Measurements from ENCODE around the gene USP32.
A peak's percentile ranks its signal among the peaks of the same experiment; 100 is the strongest.
"Not testable (repeated sequence)": the region's sequence is repeated elsewhere in the genome, so short reads cannot be mapped to it uniquely, and the experiment has no call there.

Gene USP32

GRCh38 chr17:60392042-60392844 lies at the start of gene USP32:
Gene USP32 (minus strand): TSS chr17:60392133. CDS start chr17:60391939, 194 bp downstream.
- no peaks in the 10 kb centered on the region for H3K27me3 ChIP-seq (ENCODE audit: control insufficient read depth, insufficient read depth, low read length)
- H3K4me1 ChIP-seq (ENCODE audit: control insufficient read depth, insufficient read depth, low read length) = peaks cover 29% of the 10 kb centered on the region
- H3K9ac ChIP-seq (ENCODE audit: low read length) = peak within 1 kb of the TSS; percentile 88

DNA sequence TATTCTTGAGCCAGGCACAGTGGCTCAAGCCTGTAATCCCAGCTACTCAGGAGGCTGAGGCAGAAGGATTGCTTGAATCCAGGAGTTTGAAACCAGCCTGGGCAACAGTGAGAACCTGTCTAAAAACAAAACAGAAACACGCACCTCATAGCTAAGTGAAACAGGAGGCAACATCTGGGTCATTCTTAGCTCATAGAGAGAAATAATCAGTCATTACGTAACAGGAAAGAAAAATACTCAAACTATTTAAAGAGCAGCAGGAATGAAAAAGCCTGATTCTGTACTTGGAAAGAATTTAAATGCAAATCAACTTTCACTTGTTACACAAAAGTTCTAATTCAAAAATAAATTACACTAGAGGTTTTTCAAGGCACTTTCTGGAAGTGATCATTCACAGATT lies 47.6 kb upstream of the USP32 start:
- peaks cover 4% of the 10 kb centered on the region for H3K27me3 ChIP-seq (ENCODE audit: control insufficient read depth, insufficient read depth, low read length)
- no peak overlapping the region for H3K4me3 ChIP-seq (ENCODE audit: low read length)
- no peaks in the 10 kb centered on the region for H3K36me3 ChIP-seq (ENCODE audit: control insufficient read depth, insufficient read depth, low read length)
- no peaks in the 10 kb centered on the region for H3K4me1 ChIP-seq (ENCODE audit: control insufficient read depth, insufficient read depth, low read length)
- H3K9me3 ChIP-seq (ENCODE audit: control insufficient read depth, low read length) = no peaks in the 10 kb centered on the region
- H3K9ac ChIP-seq (ENCODE audit: low read length) = no peak overlapping the region

More at GRCh38 chr17:60392042-60392844, at the start of gene USP32:
- H3K9me3 ChIP-seq (ENCODE audit: control insufficient read depth, low read length) = no peaks in the 10 kb centered on the region
- peak within 1 kb of the TSS; percentile 58 for H3K4me3 ChIP-seq (ENCODE audit: low read length)
- H3K36me3 ChIP-seq (ENCODE audit: control insufficient read depth, insufficient read depth, low read length) = no peaks in the 10 kb centered on the region

- no peaks in the 10 kb centered on the region for H3K9me3 ChIP-seq (ENCODE audit: control insufficient read depth, low read length)
- peaks cover 4% of the 10 kb centered on the region for H3K27me3 ChIP-seq (ENCODE audit: control insufficient read depth, insufficient read depth, low read length)
- no peak overlapping the region for H3K4me3 ChIP-seq (ENCODE audit: low read length)
- no peaks in the 10 kb centered on the region for H3K4me1 ChIP-seq (ENCODE audit: control insufficient read depth, insufficient read depth, low read length)
- H3K9ac ChIP-seq (ENCODE audit: low read length) = no peak overlapping the region
- H3K36me3 ChIP-seq (ENCODE audit: control insufficient read depth, insufficient read depth, low read length) = no peaks in the 10 kb centered on the region
Observed at GRCh38 chr17:60436676-60437075, 44.7 kb upstream of the USP32 start.

DNA sequence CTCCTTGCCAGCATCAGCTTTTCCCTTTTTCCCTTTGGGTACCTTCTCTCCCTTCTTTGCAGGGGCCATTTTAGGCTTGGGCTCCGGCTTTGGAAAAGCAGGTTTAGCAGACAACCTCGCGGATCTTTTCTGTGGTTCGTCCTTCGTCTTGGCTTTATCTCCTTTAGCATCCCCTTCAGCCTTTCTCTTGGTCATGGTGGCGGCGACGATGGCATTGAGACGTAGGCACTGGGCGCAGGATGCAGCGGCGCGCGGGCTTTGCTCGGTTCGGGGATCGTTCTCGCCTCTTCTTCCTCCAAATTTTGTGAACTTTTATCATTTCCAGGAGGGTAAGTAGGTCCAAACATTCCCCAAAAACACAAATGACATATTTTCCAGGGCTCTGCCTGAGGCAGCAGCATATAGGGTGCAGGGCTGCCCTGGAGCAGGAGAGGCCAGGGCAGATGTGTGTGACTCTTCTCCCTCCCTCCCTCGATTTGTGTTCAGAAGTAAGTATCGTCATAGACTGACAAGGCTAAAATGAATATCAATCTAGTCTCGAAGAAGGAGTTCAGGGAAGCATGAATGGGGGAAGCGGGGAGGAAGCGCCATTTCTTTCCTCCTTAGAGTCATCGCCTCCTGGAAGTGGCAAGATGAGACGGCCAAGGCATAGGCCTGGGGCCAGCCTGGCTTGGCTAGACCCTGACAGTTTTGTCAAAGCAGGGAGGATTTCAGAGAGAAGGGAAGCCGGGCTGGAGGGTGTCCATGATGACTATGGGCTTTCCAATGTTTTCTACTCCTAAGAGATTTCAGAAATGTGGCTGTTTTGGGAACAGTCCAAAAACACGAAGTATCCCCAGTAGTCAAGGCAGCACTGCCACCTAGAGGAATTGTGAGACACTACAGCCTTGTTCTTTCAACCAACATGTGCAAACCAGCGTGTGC lies 43.6 kb upstream of the USP32 start:
- H3K4me3 ChIP-seq (ENCODE audit: low read length) = no peak overlapping the region
- no peaks in the 10 kb centered on the region for H3K4me1 ChIP-seq (ENCODE audit: control insufficient read depth, insufficient read depth, low read length)
- H3K9ac ChIP-seq (ENCODE audit: low read length) = peak overlapping the region; percentile 33
- H3K36me3 ChIP-seq (ENCODE audit: control insufficient read depth, insufficient read depth, low read length) = no peaks in the 10 kb centered on the region
- no peaks in the 10 kb centered on the region for H3K9me3 ChIP-seq (ENCODE audit: control insufficient read depth, low read length)
- peaks cover 4% of the 10 kb centered on the region for H3K27me3 ChIP-seq (ENCODE audit: control insufficient read depth, insufficient read depth, low read length)

DNA sequence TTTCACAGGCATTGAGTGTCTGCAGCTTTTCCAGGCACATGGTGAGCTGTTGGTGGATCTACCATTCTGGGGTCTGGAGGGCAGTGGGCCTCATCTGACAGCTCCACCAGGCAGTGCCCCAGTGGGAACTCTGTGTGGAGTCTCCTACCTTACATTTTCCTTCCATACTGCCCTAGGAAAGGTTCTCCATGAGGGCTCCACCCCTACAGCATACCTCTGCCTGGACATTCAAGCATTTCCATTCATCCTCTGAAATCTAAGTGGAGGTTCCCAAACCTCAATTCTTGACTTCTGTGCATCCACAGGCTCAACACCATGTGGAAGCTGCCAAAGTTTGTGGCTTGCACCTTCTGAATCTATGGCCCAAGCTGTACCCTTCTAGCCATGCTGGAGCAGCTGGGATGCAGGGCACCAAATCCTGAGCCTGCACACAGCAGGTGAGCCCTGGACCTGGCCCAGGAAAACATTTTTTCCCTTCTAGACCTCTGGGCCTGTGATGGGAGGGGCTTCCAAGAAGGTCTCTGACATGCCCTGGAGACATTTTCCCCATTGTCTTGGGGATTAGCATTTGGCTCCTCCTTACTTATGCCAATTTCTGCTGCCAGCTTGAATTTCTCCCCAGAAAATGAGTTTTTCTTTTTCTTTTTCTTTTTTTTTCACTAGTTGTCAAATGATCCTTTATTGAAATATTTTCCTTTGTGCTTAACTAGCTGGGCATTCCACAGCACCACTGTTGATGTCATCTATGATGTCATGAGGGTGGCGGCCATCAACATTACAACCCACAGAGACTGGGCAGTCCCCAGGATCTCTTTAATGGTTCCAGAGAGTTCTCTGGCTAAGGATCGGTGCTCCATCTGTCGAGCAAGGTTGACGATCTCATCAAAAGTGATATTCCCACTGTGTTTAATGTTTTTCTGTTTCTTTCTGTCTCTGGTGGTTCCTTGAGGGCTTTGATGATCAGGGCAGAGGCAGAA lies 41.4 kb upstream of the USP32 start:
- H3K27me3 ChIP-seq (ENCODE audit: control insufficient read depth, insufficient read depth, low read length); H3K9me3 ChIP-seq (ENCODE audit: control insufficient read depth, low read length); H3K36me3 ChIP-seq (ENCODE audit: control insufficient read depth, insufficient read depth, low read length); H3K9ac ChIP-seq (ENCODE audit: low read length); H3K4me1 ChIP-seq (ENCODE audit: control insufficient read depth, insufficient read depth, low read length); H3K4me3 ChIP-seq (ENCODE audit: low read length): not testable (repeated sequence)

DNA sequence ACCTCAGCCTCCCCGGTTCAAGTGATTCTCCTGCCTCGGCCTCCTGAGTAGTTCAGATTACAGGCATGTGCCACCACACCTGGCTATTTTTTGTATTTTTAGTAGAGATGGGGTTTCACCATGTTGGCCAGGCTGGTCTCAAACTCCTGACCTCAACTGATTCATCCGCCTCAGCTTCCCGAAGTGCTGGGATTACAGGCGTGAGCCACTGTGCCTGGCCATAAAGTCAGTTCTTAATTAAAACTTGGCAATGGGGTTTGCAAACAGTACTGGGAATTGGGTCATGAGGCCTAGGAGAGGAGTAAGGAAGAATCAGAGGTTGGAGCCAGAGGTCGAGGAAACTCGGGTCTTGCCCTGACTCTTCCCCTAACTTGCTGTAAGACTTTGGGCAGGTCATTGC lies 38.6 kb upstream of the USP32 start:
- H3K9ac ChIP-seq (ENCODE audit: low read length); H3K4me1 ChIP-seq (ENCODE audit: control insufficient read depth, insufficient read depth, low read length); H3K9me3 ChIP-seq (ENCODE audit: control insufficient read depth, low read length); H3K27me3 ChIP-seq (ENCODE audit: control insufficient read depth, insufficient read depth, low read length); H3K36me3 ChIP-seq (ENCODE audit: control insufficient read depth, insufficient read depth, low read length); H3K4me3 ChIP-seq (ENCODE audit: low read length): not testable (repeated sequence)

GRCh38 chr17:60428491-60428890 lies 36.6 kb upstream of the USP32 start:
- H3K27me3 ChIP-seq (ENCODE audit: control insufficient read depth, insufficient read depth, low read length); H3K36me3 ChIP-seq (ENCODE audit: control insufficient read depth, insufficient read depth, low read length); H3K4me1 ChIP-seq (ENCODE audit: control insufficient read depth, insufficient read depth, low read length); H3K9ac ChIP-seq (ENCODE audit: low read length); H3K4me3 ChIP-seq (ENCODE audit: low read length); H3K9me3 ChIP-seq (ENCODE audit: control insufficient read depth, low read length): not testable (repeated sequence)

GRCh38 chr17:60426596-60426995 lies 34.7 kb upstream of the USP32 start:
- no peaks in the 10 kb centered on the region for H3K27me3 ChIP-seq (ENCODE audit: control insufficient read depth, insufficient read depth, low read length)
- H3K9me3 ChIP-seq (ENCODE audit: control insufficient read depth, low read length) = no peaks in the 10 kb centered on the region
- no peak overlapping the region for H3K9ac ChIP-seq (ENCODE audit: low read length)
- no peak overlapping the region for H3K4me3 ChIP-seq (ENCODE audit: low read length)
- H3K4me1 ChIP-seq (ENCODE audit: control insufficient read depth, insufficient read depth, low read length) = peaks cover under 1% of the 10 kb centered on the region
- no peaks in the 10 kb centered on the region for H3K36me3 ChIP-seq (ENCODE audit: control insufficient read depth, insufficient read depth, low read length)

DNA sequence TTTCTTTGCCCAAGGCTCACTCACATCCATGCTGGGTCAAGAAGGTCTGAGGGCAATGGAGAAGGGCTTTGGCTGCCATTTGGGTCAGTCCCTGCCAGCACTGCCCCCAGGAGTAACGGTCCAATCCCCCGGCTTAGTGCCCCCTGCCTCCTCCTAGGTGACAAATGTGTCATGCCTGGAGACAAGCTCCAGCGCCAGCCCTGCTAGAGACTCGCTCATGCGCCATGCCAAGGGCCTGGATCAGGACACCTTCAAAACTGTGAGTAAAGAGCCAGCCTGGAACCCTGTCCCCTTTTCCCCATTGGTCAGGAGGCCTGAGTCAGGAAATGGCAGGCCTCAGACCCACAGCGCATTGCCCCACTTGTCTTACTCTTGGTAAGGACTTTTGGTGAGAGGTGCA lies 33.7 kb upstream of the USP32 start:
- peaks cover 9% of the 10 kb centered on the region for H3K4me1 ChIP-seq (ENCODE audit: control insufficient read depth, insufficient read depth, low read length)
- no peaks in the 10 kb centered on the region for H3K27me3 ChIP-seq (ENCODE audit: control insufficient read depth, insufficient read depth, low read length)
- no peak overlapping the region for H3K4me3 ChIP-seq (ENCODE audit: low read length)
- no peaks in the 10 kb centered on the region for H3K36me3 ChIP-seq (ENCODE audit: control insufficient read depth, insufficient read depth, low read length)
- no peak overlapping the region for H3K9ac ChIP-seq (ENCODE audit: low read length)
- H3K9me3 ChIP-seq (ENCODE audit: control insufficient read depth, low read length) = no peaks in the 10 kb centered on the region

DNA sequence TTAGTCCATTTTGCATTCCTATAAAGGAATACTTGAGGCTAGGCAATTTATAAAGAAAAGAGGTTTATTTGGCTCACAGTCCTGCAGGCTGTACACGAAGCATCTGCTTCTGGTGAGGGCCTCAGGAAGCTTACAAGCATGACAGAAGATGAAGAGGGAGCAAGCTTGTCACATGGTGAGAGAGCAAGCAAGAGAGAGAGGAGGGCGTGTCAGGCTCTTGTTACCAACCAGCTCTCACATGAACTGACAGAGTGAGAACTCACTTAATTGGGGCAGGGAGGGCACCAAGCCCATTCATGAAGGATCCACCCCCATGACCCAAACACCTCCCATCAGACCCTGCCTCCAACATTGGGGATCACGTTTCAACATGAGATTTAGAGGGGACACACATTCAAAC lies 31.9 kb upstream of the USP32 start:
- Histone ChIP-seq H3K27me3 (ENCODE audit: control insufficient read depth, insufficient read depth, low read length) (no peaks in the 10 kb centered on the region), H3K4me3 (ENCODE audit: low read length) (no peak overlapping the region), H3K9ac (ENCODE audit: low read length) (no peak overlapping the region), H3K36me3 (ENCODE audit: control insufficient read depth, insufficient read depth, low read length) (no peaks in the 10 kb centered on the region), H3K4me1 (ENCODE audit: control insufficient read depth, insufficient read depth, low read length) (peaks cover 9% of the 10 kb centered on the region), H3K9me3 (ENCODE audit: control insufficient read depth, low read length) (no peaks in the 10 kb centered on the region)

GRCh38 chr17:60422162-60422665 lies 30.3 kb upstream of the USP32 start, which contains the start of gene CHCT1:
Gene CHCT1 (plus strand): TSS chr17:60422489. CDS start chr17:60422593, 104 bp downstream.
- Histone ChIP-seq H3K9ac (ENCODE audit: low read length) (peak within 1 kb of the TSS; percentile 70), H3K4me3 (ENCODE audit: low read length) (peak within 1 kb of the TSS; percentile 50), H3K9me3 (ENCODE audit: control insufficient read depth, low read length) (no peaks in the 10 kb centered on the region), H3K36me3 (ENCODE audit: control insufficient read depth, insufficient read depth, low read length) (no peaks in the 10 kb centered on the region), H3K4me1 (ENCODE audit: control insufficient read depth, insufficient read depth, low read length) (peaks cover 9% of the 10 kb centered on the region), H3K27me3 (ENCODE audit: control insufficient read depth, insufficient read depth, low read length) (no peaks in the 10 kb centered on the region)
